GM12878 (cell line): ENCODE data around the gene GALK1.

Experiments
- ATF2 ChIP-seq: IDR thresholded peaks from 2 replicates; pipeline ENCODE4 v1.6.1; 2012; ENCODE audit warnings: low read length, inconsistent platforms
- CTCF ChIP-seq, 3 experiments: IDR thresholded peaks in 2 of 3; conservative IDR thresholded peaks in 1 of 3; 2 replicates each; pipeline ENCODE4 v1.5.1; 2011; ENCODE audit warnings: low read depth in 3 of 3, low read length in 3 of 3, mild to moderate bottlenecking in 3 of 3, control low read depth in 2 of 3, moderate library complexity in 2 of 3, inconsistent platforms in 1 of 3, mixed read lengths in 1 of 3; ENCODE audit not compliant: control insufficient read depth in 2 of 3, insufficient read depth in 1 of 3; ENCODE audit errors: extremely low read depth in 1 of 3
- E2F4 ChIP-seq: IDR thresholded peaks from 2 replicates; pipeline ENCODE4 v1.6.1; 2012; ENCODE audit warnings: low read depth, low read length, improper control_type of control experiment
- ETV6 ChIP-seq, 2 experiments: fragments of 450-650 bp in 1 of 2; IDR thresholded peaks in 1 of 2; conservative IDR thresholded peaks in 1 of 2; 2 replicates each; pipeline ENCODE4 v1.6.1; 2014; ENCODE audit warnings: antibody characterized with exemption in 1 of 2, borderline replicate concordance in 1 of 2, low read depth in 1 of 2, mild to moderate bottlenecking in 1 of 2, moderate library complexity in 1 of 2
- RFX5 ChIP-seq: IDR thresholded peaks from 2 replicates; pipeline ENCODE4 v1.6.1; 2011; ENCODE audit warnings: low read depth, low read length, improper control_type of control experiment
- TAF1 ChIP-seq: IDR thresholded peaks from 2 replicates; pipeline ENCODE4 v1.6.1; 2011; ENCODE audit warnings: mild to moderate bottlenecking, low read depth, low read length, borderline replicate concordance
- TCF3 ChIP-seq: IDR thresholded peaks from 2 replicates; pipeline ENCODE4 v1.6.1; 2012; ENCODE audit warnings: low read depth, mild to moderate bottlenecking, low read length, borderline replicate concordance; ENCODE audit not compliant: insufficient read depth
- YY1 ChIP-seq: IDR thresholded peaks from 2 replicates; pipeline ENCODE4 v1.6.1; 2011; ENCODE audit warnings: low read depth, mild to moderate bottlenecking, low read length
- ZBTB11 ChIP-seq: fragments of 450-650 bp; formaldehyde crosslinking; IDR thresholded peaks from 2 replicates; pipeline ENCODE4 v1.5.0; 2022; ENCODE audit warnings: mild to moderate bottlenecking, missing genetic modification characterization

- no peak for TF ChIP-seq E2F4
- no peak for TF ChIP-seq RFX5
- TF ChIP-seq ATF2: no peak; the same call in 1 of the 2 replicates
- TF ChIP-seq ZBTB11 (CRISPR knock-in tag): no peak
- TF ChIP-seq TAF1: no peak
- no peak for TF ChIP-seq ETV6 (conservative IDR thresholded peaks at IDR 0.05 in 1 of 2, IDR thresholded peaks at IDR 0.05 in 1 of 2; ENCODE audit: borderline replicate concordance in 1 of 2, low read depth in 1 of 2)
- no peak for TF ChIP-seq CTCF (IDR thresholded peaks at IDR 0.05 in 2 of 3, conservative IDR thresholded peaks at IDR 0.05 in 1 of 3; ENCODE audit: control insufficient read depth in 2 of 3, extremely low read depth in 1 of 3, insufficient read depth in 1 of 3, low read depth in 3 of 3, low read length in 3 of 3)
- no peak for TF ChIP-seq YY1
- no peak for TF ChIP-seq TCF3
These were observed 15.2 kb upstream of the GALK1 start for GRCh38 chr17:75779987-75780889.
